G401.6 (cell line): ENCODE results near the gene POP7.

Source experiments
- FAIRE-seq: peaks from 2 replicates; lab custom pipeline; 2012; peaks lifted over from hg19 to GRCh38; lab: Jason Lieb, UNC

Gene POP7

DNA sequence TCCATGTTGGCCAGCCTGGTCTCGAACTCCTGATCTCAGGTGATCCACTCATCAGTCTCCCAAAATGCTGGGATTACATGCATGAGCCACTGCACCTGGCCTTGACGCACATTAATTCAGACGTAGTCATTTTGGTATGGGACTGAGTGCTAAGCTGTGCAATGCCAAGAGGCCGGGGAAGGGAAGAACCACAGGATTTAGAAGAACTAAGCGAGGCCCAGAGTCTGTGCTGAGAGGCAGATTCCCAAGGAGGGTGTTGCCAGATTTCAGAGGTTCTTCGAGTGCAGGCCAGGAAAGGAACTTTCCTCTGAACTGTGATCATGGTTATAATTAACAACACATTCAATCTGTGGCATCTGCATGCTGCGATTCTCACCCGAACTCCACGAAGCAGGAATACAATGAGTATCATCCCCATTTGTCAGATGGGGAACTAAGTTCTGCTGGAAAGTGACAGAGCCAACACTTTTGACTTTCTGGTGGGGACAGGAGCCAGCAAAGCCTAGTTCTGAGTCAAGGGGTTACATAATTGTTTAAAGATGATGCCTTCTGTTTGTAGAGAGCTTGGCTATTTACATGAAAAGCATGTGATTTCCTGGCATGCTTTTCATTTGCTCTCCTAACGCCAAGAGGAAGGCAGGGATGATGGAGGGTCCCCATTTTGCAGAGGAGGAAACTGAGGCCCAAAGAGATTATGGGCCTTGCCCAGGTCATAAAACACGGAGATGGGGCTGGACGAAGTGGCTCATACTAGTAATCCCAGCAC, 21.3 kb downstream of the POP7 start:
- no peak for FAIRE-seq

- no peak for FAIRE-seq
Measured at GRCh38 chr7:100728196-100728595, 22.3 kb downstream of the POP7 start.

GRCh38 chr7:100730136-100730800, 24.3 kb downstream of the POP7 start:
- no peak for FAIRE-seq

DNA sequence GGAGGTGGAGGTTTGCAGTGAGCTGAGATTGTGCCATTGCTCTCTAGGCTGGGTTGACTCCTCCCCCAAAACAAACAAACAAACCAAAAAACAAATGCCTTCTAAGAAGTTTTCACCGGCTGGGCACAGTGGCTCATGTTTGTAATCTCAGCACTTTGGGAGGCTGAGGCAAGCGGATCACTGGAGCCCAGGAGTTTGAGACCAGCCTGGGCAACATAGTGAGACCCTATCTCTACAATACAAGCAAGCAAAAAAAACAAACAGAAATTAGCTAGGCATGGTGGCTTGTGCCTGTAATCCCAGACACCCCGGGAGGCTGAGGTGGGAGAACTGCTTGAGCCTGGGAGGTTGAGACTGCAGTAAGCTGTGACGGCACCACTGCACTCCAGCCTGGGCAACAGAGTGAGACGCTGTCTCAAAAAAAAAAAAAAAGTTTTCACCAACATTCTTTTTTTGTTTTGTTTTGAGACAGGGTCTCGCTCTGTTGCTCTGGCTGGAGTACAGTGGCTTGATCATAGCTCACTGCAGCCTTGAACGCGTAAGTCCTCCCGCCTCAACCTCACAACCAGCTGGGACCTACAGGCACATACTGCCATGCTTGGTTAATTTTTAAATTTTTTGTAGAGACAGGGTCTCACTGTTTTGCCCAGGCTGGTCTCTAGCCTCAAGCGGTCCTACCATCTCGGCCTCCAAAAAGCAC, 26.2 kb downstream of the POP7 start:
- FAIRE-seq: no peak

DNA sequence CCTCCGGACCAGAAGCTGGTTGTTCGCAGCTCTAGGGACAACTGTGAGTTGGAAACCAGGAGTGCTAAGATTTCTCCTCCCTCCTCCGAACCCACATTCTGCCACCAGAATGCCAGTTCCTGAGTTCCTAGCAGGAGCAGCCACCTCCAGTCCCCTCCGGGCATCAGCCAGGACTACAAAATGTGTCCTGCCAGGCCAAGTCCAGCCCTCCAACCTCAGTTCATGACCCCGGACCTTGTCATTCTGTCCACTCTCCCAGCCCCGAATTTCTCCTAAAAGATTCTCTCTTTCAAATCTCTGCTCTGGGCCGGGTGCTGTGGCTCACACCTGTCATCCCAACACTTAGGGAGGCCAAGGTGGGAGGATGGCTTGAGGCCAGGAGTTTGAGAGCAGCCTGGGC, 29.8 kb downstream of the POP7 start:
- no peak for FAIRE-seq

DNA sequence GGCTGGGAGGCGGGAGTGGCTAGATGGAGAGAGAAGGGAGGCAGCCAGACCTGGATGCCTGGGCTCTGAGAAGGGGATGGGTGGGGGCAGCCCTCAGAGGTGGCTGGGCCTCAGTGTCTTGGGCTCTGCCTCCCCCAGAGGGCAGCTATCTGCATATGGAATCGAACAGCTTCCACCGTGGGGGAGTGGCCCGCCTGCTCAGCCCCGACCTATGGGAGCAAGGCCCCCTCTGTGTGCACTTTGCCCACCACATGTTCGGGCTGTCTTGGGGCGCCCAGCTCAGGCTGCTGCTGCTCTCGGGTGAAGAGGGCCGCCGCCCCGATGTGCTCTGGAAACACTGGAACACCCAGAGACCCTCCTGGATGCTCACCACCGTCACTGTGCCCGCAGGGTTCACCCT, 30.8 kb downstream of the POP7 start:
- FAIRE-seq: no peak

DNA sequence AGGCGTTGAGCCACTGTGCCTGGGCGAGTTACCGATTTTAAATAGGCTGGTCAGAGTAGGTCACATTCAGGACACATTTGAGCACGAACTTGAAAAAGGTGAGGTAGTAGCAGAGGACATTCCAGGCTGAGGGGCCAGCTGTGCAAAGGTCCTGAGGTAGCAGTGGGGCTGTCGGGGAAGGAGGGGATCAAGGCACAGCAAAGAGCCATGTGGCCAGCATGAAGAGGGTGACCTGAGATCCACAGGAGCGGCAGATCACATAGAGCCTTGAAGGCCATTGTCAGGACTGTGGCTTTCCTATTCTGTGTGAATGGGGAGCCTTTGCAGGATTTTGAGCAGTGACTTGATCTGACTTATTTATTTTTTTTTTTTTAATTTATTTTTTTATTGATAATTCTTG, 34.0 kb downstream of the POP7 start:
- no peak for FAIRE-seq

GRCh38 chr7:100744605-100745004, 38.7 kb downstream of the POP7 start:
- no peak for FAIRE-seq

- no peak for FAIRE-seq
Measured at GRCh38 chr7:100745184-100745583, 39.3 kb downstream of the POP7 start.

DNA sequence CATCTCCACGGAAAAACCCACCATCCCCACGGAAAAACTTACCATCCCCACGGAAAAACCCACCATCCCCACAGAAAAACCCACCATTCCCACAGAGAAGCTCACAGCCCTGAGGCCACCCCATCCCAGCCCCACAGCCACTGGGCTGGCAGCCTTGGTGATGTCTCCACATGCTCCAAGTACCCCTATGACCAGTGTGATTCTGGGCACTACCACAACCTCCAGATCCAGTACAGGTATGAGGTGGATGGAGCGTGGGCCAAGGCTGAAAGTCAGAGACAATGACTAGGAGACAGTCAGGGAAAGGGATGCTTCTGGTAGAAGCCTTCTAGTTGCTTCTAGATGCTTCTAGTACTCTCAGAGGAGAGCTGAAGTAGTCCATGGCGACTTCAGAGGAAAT, 47.1 kb downstream of the POP7 start:
- no peak for FAIRE-seq

GRCh38 chr7:100753750-100754149, 47.8 kb downstream of the POP7 start:
- no peak for FAIRE-seq
